HG02623 (cell line): ENCODE results near the gene CASP8.

Source experiments
- ATAC-seq: cut with Tn5 transposase; IDR thresholded peaks from one replicate; pipeline ENCODE4 v1.9.1; 2021; ENCODE audit warnings: moderate library complexity; ENCODE audit not compliant: unreplicated experiment

Gene CASP8

DNA sequence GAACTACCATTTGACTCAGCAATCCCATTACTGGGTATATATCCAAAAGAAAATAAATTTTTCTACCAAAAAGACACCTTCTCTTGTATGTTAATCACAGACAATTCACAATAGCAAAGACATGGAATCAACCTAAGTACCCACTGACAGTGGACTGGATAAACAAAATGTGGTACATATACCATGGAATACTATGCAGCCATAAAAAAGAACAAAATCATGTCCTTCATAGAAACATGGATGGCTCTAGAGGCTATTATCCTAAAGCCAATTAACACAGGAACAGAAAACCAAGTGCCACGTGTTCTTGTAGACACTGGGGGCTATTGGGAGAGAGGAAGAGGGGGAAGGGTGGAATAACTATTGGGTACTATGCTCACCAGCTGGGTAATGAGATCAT, 69.1 kb downstream of the CASP8 start:
- no peak for ATAC-seq
